Measurements from ENCODE around the gene TRRAP.
A peak's percentile ranks its signal among the peaks of the same experiment; 100 is the strongest.

The TRRAP gene

GRCh38 chr7:98879979-98880315 is 1.6 kb downstream of the TRRAP start:
- peak overlapping the region; percentile 82 for H3K27ac ChIP-seq
- TF ChIP-seq ZFX (IDR thresholded peaks at IDR 0.05; ENCODE audit: borderline replicate concordance), result no peak
- TF ChIP-seq CTCF (IDR thresholded peaks at IDR 0.05), result no peak

GRCh38 chr7:98880485-98880884 is 2.2 kb downstream of the TRRAP start:
- H3K27ac ChIP-seq, result no peak overlapping the region

GRCh38 chr7:98881561-98882315 is 3.4 kb downstream of the TRRAP start:
- TF ChIP-seq CTCF (IDR thresholded peaks at IDR 0.05), result no peak
- no peak for TF ChIP-seq ZFX (IDR thresholded peaks at IDR 0.05; ENCODE audit: borderline replicate concordance)
- no peak overlapping the region for H3K27ac ChIP-seq

More at GRCh38 chr7:98880485-98880884, 2.2 kb downstream of the TRRAP start:
- TF ChIP-seq ZFX (IDR thresholded peaks at IDR 0.05; ENCODE audit: borderline replicate concordance) (no peak), CTCF (IDR thresholded peaks at IDR 0.05) (no peak)

GRCh38 chr7:98884416-98884815 is 6.1 kb downstream of the TRRAP start:
- H3K27ac ChIP-seq, result no peak overlapping the region
- TF ChIP-seq CTCF (IDR thresholded peaks at IDR 0.05) (no peak), ZFX (IDR thresholded peaks at IDR 0.05; ENCODE audit: borderline replicate concordance) (no peak)

GRCh38 chr7:98887038-98887437 is 8.7 kb downstream of the TRRAP start:
- no peak for TF ChIP-seq CTCF (IDR thresholded peaks at IDR 0.05)
- no peak for TF ChIP-seq ZFX (IDR thresholded peaks at IDR 0.05; ENCODE audit: borderline replicate concordance)
- H3K27ac ChIP-seq, result no peak overlapping the region

GRCh38 chr7:98892609-98893008 is 14.3 kb downstream of the TRRAP start:
- TF ChIP-seq CTCF (IDR thresholded peaks at IDR 0.05) (no peak), ZFX (IDR thresholded peaks at IDR 0.05; ENCODE audit: borderline replicate concordance) (no peak)
- no peak overlapping the region for H3K27ac ChIP-seq

GRCh38 chr7:98899816-98900215 is 21.5 kb downstream of the TRRAP start:
- TF ChIP-seq ZFX (IDR thresholded peaks at IDR 0.05; ENCODE audit: borderline replicate concordance), result no peak
- no peak overlapping the region for H3K27ac ChIP-seq

- no peak overlapping the region for H3K27ac ChIP-seq
- TF ChIP-seq ZFX (IDR thresholded peaks at IDR 0.05; ENCODE audit: borderline replicate concordance), result no peak
- TF ChIP-seq CTCF (IDR thresholded peaks at IDR 0.05), result no peak
Measured at GRCh38 chr7:98900815-98901214, 22.5 kb downstream of the TRRAP start.
